ENCODE results near the gene DPEP3.

DPEP3 gene

DNA sequence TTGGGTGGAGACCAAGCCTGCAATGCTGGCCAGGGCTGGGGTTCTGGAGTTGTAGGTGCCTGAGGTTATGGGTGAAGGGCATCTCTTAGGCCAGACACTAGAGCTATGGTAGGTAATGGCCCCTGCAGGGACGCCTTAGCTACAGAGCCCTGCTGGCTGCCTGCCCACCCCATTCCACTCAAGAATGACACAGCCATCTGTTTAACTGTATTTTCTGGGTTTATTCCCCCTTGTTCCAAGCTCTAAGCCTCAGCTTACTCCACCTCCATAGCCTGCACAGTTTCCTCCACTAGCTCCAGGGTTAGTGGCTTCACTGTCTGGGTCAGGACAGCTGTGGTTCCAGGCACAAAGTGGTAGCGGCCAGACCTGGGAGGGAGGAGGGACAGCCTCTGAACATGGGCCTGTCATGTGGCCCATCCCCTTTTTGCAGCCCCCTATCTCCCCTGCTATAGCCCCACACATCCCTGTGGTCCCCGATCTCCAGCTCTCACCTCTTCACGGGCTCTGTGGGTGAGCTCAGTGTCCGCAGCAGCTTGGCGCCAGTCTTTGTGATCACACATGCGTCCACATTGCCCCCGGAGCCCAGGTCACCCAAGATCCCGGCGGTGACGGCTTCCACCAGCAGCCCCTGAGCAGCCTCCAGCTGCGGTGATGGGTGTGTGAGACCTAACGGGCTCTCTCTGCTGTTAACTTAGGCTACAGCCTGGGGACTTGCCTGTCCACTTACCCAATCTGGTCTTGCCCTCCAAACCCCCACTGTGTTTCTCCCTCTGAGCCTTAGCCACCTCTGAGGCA, 45.8 kb downstream of the DPEP3 start:
- H3K4me3 ChIP-seq (ENCODE audit: low read depth, low read length) = no peak overlapping the region
- TF ChIP-seq, protein P1, sequence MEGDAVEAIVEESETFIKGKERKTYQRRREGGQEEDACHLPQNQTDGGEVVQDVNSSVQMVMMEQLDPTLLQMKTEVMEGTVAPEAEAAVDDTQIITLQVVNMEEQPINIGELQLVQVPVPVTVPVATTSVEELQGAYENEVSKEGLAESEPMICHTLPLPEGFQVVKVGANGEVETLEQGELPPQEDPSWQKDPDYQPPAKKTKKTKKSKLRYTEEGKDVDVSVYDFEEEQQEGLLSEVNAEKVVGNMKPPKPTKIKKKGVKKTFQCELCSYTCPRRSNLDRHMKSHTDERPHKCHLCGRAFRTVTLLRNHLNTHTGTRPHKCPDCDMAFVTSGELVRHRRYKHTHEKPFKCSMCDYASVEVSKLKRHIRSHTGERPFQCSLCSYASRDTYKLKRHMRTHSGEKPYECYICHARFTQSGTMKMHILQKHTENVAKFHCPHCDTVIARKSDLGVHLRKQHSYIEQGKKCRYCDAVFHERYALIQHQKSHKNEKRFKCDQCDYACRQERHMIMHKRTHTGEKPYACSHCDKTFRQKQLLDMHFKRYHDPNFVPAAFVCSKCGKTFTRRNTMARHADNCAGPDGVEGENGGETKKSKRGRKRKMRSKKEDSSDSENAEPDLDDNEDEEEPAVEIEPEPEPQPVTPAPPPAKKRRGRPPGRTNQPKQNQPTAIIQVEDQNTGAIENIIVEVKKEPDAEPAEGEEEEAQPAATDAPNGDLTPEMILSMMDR (IDR thresholded peaks at IDR 0.05; ENCODE audit: borderline replicate concordance, insufficient read depth, low read depth, low read length) = no peak

DNA sequence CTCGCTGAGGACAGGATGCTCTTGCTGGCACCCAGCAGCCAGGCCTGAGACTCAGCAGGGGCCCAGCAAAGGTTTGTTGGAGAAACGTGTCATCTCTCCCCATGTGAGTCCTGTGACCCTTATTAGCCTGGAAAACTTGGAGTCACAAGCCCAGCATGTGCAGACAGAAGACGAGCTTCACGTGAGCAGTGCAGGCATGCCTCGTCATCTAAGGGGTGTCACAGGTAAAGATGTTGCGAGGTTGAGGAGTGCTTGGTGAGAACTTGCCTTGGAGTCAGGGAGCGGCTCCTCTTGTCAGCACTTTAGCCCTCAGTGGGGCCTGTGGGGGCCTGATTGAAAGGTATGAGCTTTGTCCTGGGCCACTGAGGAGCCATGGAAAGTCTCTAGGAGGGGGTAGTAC, 46.5 kb downstream of the DPEP3 start:
- TF ChIP-seq, protein P1 (IDR thresholded peaks at IDR 0.05; ENCODE audit: borderline replicate concordance, insufficient read depth, low read depth, low read length) = no peak
- H3K4me3 ChIP-seq (ENCODE audit: low read depth, low read length) = no peak overlapping the region

DNA sequence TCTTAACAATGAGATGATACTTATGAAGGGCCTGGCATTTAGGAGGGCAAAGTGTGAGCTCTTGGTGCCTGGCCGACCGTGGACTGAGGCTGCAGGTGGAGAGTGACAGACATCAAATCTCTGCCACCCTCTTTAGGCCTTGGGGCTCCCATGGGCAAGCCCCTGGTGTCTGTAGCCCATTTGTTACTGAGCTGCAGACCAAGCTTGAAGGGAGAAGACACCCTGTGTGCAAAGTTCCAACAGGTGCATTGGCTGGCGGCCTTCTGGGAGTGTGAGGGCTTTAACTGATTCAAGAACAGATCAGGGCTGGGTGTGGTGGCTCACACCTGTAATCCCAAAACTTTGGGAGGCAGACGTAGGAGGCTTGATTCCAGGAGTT, 47.8 kb downstream of the DPEP3 start:
- no peak overlapping the region for H3K4me3 ChIP-seq (ENCODE audit: low read depth, low read length)
- TF ChIP-seq, protein P1 (IDR thresholded peaks at IDR 0.05; ENCODE audit: borderline replicate concordance, insufficient read depth, low read depth, low read length) = no peak

DNA sequence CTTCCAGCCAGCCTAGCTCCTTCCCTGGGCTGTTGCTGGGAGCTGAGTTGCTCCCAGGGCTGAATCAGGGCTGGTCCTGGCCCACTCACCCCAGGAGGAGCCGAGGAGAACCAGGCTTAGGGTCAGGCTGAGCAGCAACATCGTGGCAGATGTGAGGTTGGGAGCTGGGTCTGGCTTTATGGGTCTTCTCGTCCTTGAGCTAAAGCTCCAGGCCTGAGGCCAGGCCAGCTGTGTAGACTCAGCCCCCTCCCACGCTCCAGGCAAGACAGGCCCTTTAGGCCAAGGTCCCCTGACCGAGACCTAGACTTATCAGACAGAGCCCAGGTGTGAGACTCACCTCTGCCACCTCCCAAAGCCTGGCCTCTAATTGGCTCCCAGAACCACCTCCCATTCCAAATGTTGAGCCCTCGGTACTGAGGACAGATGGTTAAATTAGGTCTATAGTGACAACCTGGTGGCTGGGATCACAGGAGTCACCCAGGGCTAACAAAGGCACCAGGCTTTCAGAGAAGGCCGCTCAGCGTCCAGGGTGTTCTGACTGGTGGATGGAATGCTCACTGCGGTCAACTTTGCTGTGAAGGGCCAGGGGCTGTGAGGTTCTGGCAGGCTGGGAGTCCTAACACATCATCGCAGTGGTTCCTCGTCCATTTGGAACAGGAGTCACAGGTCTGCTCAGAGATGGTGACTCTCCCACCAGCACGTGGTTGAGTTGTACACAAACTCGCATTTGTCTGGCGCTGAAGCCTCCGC, 48.4 kb downstream of the DPEP3 start, which contains the start of gene CTRL:
Gene CTRL (minus strand): TSS at position 151 of the 750 bp plus-strand sequence. CDS start 10 bp downstream, at position 141.
- TF ChIP-seq, protein P1 (IDR thresholded peaks at IDR 0.05; ENCODE audit: borderline replicate concordance, insufficient read depth, low read depth, low read length) = no peak
- no peak within 1 kb of the TSS for H3K4me3 ChIP-seq (ENCODE audit: low read depth, low read length)

DNA sequence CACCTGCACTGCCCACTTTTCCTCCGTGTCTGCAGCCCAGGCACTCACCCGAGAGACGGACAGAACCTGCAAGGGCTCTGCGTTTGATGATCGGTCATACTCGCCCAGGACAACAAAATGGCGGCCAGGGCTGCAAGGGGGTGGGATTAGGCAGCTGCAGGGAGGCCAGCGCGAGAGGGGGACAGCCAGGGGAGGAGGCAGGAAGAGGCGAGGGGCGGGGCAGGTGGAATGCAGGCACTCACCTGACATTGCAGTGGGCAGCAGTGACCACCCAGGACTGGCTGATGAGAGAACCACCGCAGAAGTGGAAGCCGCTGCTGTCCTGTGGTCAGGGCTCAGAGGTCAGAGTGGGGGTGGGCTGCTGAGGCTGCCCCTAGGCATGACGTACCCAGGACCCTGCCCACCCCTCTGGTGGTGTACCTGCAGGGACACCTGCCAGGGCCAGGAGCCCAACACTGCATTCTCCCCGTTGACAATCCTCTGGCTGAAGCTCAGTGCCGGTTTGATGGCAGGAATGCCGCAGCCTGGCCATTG, 49.6 kb downstream of the DPEP3 start:
- TF ChIP-seq, protein P1 (IDR thresholded peaks at IDR 0.05; ENCODE audit: borderline replicate concordance, insufficient read depth, low read depth, low read length) = no peak
- H3K4me3 ChIP-seq (ENCODE audit: low read depth, low read length) = no peak overlapping the region

DNA sequence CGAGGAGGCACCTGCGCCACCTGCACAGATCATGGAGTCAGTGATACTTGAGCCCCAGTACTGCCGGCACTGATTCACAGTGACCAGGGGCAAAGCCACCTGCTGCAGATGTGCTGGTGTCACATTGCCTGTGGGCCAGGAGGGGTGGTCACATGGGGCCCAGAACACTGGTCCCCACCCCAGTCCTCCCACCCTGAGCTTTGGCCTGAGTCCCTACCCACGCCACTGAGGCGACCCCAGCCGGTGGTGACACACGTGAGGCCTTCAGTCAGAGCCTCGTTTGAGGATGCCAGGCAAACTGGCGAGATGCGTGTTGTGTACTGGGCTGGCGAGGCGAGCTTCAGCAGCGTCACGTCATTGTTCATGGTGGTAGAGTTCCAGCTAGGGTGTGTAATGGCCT, 50.1 kb downstream of the DPEP3 start:
- TF ChIP-seq, protein P1 (IDR thresholded peaks at IDR 0.05; ENCODE audit: borderline replicate concordance, insufficient read depth, low read depth, low read length) = no peak
- no peak overlapping the region for H3K4me3 ChIP-seq (ENCODE audit: low read depth, low read length)
